Fibroblast of the aortic adventitia (primary cell): ENCODE results near the gene EMID1. TPM values are rescaled to one million over a fixed set of nuclear protein-coding genes. Genes with fewer than 3 reads are reported as not detected.

ENCODE experiments used
- DNase-seq: peaks from one replicate; pipeline ENCODE4 v3.0.0-alpha.2; 2010; ENCODE audit warnings: low read depth
- H3K4me3 ChIP-seq: 2 replicates; pipeline ENCODE4 v1.5.1; 2011; ENCODE audit warnings: low read depth, mild to moderate bottlenecking, control low read depth, low read length, moderate library complexity
- CTCF ChIP-seq: IDR thresholded peaks from 2 replicates; pipeline ENCODE4 v1.5.1; 2011; ENCODE audit warnings: mild to moderate bottlenecking, low read length, control low read depth, inconsistent platforms; ENCODE audit not compliant: insufficient read depth
- total RNA-seq: library from RNA; depleted of rRNA; stranded (reverse); fragments of >200 nt; gene quantifications from 2 replicates; pipeline ENCODE4 v1.2.3, GENCODE V29; 2012; ENCODE audit warnings: low replicate concordance

The EMID1 gene
- total RNA-seq, 1 donor, result not detected

DNA sequence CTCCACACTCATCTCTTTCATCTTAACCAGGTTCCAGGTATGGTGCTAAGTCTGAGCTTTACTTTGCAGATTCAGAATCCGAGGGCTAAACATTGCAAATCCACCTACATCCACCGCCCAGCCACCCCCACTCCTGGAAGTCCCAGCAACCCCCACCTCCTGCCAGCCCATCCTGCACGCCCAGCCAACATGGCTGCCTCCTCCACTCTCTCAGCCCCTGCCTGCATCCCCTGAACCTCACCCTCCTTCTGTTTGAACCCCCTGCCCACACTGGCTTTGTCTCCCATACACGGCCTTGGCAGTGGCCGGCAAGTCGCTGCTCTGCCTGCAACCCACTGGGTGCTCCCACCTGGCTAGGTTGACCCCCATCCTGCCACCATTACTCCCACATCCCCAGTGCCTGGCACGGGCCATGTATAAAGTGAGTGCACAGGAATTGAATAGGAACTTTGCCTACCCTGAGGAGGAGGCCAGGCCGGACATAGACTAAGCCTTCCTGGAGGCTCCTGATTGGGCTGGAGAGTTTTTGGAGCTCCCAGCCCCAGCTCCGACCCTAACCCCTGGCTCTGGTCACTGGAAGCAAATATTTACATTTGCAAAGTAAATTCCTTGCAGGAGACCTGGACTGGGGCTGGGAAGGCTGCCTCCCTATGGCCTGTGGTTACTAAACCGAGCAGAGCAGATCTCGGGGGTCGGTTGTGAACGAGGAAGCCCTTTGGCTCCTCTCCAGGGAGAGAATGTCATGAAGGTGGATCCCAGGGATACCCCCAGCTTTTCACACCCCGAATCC is 14.4 kb downstream of the EMID1 start:
- no peak overlapping the region for H3K4me3 ChIP-seq
- no peak for DNase-seq
- TF ChIP-seq CTCF, result no peak

- H3K4me3 ChIP-seq, result no peak overlapping the region
- no peak for TF ChIP-seq CTCF
- no peak for DNase-seq
Measured at GRCh38 chr22:29224121-29224858, 18.6 kb downstream of the EMID1 start.

DNA sequence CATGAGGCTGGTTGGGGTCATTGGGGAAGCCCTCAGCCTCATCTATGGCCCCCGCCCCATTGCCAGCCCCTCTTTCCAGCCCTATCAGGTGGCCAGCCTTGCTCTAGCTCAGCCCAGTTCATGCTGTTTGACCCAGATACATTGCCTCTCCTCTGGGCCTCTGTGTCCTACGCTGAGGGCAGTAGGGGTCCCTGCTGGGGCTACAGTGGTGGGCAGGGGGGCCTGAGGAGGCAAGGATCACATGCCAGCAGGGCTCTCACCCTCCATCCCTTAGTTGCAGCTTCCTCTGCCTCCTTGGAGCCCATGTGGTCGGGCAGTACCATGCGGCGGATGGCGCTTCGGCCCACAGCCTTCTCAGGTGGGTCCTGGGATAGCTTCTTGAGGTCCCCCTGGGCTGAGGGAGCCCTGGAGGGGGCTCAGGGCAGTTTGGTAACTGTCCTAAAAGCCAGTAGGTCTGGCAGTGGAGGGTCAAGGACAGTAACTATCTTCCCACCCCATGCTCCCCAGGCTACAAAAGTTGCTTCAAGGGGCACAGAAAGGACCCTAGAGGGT is 19.2 kb downstream of the EMID1 start:
- no peak for DNase-seq
- H3K4me3 ChIP-seq, result no peak overlapping the region
- no peak for TF ChIP-seq CTCF

GRCh38 chr22:29225422-29226090 is 19.9 kb downstream of the EMID1 start:
- TF ChIP-seq CTCF, result no peak
- H3K4me3 ChIP-seq, result no peak overlapping the region
- no peak for DNase-seq

GRCh38 chr22:29226351-29226981 is 20.8 kb downstream of the EMID1 start:
- H3K4me3 ChIP-seq, result no peak overlapping the region
- TF ChIP-seq CTCF, result no peak
- DNase-seq, result no peak
